Activated CD8-positive, alpha-beta T cell treated with anti-CD3 and anti-CD28 coated beads for 36 hours (primary cell): Measurements from ENCODE around the gene SCARB2. TPM values are rescaled to one million over a fixed set of nuclear protein-coding genes. Genes with fewer than 3 reads are reported as not detected.

Experiments
- ATAC-seq: fragments of 200-7000 bp; cut with Tn5 transposase; one replicate; pipeline ENCODE4 v1.10.0; 2021; ENCODE audit warnings: mild to moderate bottlenecking, moderate library complexity
- CTCF ChIA-PET: fragments of 350-600 bp; sonication (Branson Sonifier 250); formaldehyde crosslinking; loops from one replicate; lab custom pipeline; 2021; ENCODE audit warnings: antibody characterized with exemption; lab: Charles Lee
- POLR2A ChIA-PET: fragments of 350-600 bp; sonication (Branson Sonifier 250); formaldehyde crosslinking; loops from one replicate; lab custom pipeline; 2021; ENCODE audit warnings: antibody characterized with exemption; lab: Charles Lee
- DNase-seq: peaks from one replicate; pipeline ENCODE4 v3.0.0-alpha.2; 2020
- H3K27ac Mint-ChIP-seq: one replicate; pipeline ENCODE4 v1.8.0; 2021; ENCODE audit warnings: mild to moderate bottlenecking, mixed read lengths
- H3K27me3 Mint-ChIP-seq: one replicate; pipeline ENCODE4 v1.8.0; 2021; ENCODE audit warnings: mixed read lengths
- H3K36me3 Mint-ChIP-seq: one replicate; pipeline ENCODE4 v1.8.0; 2021; ENCODE audit warnings: low read depth, mixed read lengths
- H3K4me1 Mint-ChIP-seq: one replicate; pipeline ENCODE4 v1.8.0; 2021; ENCODE audit warnings: low read depth, mixed read lengths
- H3K4me3 Mint-ChIP-seq: one replicate; pipeline ENCODE4 v1.8.0; 2021; ENCODE audit warnings: mild to moderate bottlenecking, moderate library complexity, mixed read lengths
- H3K9me3 Mint-ChIP-seq: one replicate; pipeline ENCODE4 v1.8.0; 2021; ENCODE audit warnings: mixed read lengths
- intact Hi-C: fragments of 100-400 bp; cut with micrococcal nuclease; formaldehyde crosslinking; loops from one replicate; pipeline ENCODE4 v1.10.0; 2022
- total RNA-seq, 2 experiments: library from RNA; stranded (reverse); gene quantifications; one replicate each; pipeline ENCODE4 v1.2.3, GENCODE V29; 2021
- TF ChIP-seq, protein P1 (sequence below): fragments of 200-600 bp; IDR thresholded peaks from one replicate; pipeline ENCODE4 v1.8.0; 2022; ENCODE audit warnings: antibody characterized with exemption, mild to moderate bottlenecking

Gene SCARB2
- total RNA-seq, 2 experiments from 2014 or later = 2.6 to 3.1 TPM

GRCh38 chr4:76148142-76148865, 65.3 kb downstream of the SCARB2 start, which contains the start of gene NUP54:
Gene NUP54 (minus strand): TSS chr4:76148397. CDS start chr4:76148374, 23 bp downstream.
- ATAC-seq = peak; percentile 97
- DNase-seq = peak; percentile 98
- TF ChIP-seq, protein P1, sequence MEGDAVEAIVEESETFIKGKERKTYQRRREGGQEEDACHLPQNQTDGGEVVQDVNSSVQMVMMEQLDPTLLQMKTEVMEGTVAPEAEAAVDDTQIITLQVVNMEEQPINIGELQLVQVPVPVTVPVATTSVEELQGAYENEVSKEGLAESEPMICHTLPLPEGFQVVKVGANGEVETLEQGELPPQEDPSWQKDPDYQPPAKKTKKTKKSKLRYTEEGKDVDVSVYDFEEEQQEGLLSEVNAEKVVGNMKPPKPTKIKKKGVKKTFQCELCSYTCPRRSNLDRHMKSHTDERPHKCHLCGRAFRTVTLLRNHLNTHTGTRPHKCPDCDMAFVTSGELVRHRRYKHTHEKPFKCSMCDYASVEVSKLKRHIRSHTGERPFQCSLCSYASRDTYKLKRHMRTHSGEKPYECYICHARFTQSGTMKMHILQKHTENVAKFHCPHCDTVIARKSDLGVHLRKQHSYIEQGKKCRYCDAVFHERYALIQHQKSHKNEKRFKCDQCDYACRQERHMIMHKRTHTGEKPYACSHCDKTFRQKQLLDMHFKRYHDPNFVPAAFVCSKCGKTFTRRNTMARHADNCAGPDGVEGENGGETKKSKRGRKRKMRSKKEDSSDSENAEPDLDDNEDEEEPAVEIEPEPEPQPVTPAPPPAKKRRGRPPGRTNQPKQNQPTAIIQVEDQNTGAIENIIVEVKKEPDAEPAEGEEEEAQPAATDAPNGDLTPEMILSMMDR = no peak
- Mint-ChIP-seq H3K4me1 (peaks cover 21% of the 10 kb centered on the region), H3K4me3 (peak within 1 kb of the TSS; percentile 87), H3K9me3 (no peaks in the 10 kb centered on the region), H3K36me3 (peaks cover 26% of the 10 kb centered on the region), H3K27ac (peak within 1 kb of the TSS; percentile 89), H3K27me3 (no peaks in the 10 kb centered on the region)
- CTCF ChIA-PET = interaction anchor here (0.7 to 2.2 kb wide), 3 partner anchors 31 to 229 kb away, joined by 3 to 9 read pairs (median 5); no protein-coding TSS in a partner anchor
- POLR2A ChIA-PET = interaction anchor here (0.9 to 1.4 kb wide), 5 partner anchors 9 to 67 kb away, joined by 3 to 6 read pairs (median 3); no protein-coding TSS in a partner anchor
- intact Hi-C loops = no loop called here

DNA sequence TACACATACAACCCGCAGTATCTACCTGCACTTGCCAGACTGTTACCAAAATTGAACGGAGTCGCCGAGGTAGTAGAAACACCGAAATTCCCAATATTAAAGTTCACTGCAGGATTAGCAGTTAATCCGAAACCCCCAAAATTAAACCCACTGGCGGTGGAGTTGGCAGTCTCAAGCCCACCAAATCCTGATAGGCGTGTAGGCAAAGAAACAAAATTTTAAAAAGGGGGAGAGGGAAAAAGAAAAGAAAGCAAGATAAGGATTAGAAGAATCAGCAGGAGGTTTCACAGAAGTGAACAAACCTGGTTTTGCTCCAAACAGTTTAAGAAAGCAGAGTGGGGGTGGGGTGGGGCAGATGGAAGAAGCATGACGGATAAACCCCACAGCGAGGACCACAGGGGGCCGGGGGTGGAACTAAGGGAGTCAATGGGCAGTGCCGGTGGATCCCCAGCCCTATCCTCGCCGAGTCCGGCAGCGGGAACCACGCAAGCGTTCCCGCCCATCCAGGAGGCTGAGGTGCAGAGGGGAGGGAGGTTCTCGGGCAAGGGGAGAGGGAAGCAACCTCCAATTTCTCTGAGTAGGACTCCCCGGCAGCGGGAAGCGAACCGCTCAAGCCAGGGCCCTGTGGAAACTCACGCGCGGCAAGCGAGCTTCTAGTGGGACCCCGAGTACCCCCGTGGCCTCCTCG, 66.0 kb downstream of the SCARB2 start:
- peaks cover 24% of the 10 kb centered on the region for H3K4me1 Mint-ChIP-seq
- peaks cover 30% of the 10 kb centered on the region for H3K36me3 Mint-ChIP-seq
- peak overlapping the region; percentile 87 for H3K4me3 Mint-ChIP-seq
- TF ChIP-seq, protein P1 = no peak
- H3K27ac Mint-ChIP-seq = peak overlapping the region; percentile 89
- intact Hi-C loops = no loop called here
- ChIA-PET POLR2A (interaction anchor here (1.0 to 1.4 kb wide), 3 partner anchors 8 to 66 kb away, joined by 3 to 6 read pairs (median 4); no protein-coding TSS in a partner anchor), CTCF (interaction anchor here (0.7 to 1.7 kb wide), 2 partner anchors 152 to 230 kb away, joined by 3 to 5 read pairs; no protein-coding TSS in a partner anchor)
- DNase-seq (peak; percentile 76), ATAC-seq (peak; percentile 50)
- H3K27me3 Mint-ChIP-seq = no peaks in the 10 kb centered on the region
- no peaks in the 10 kb centered on the region for H3K9me3 Mint-ChIP-seq

DNA sequence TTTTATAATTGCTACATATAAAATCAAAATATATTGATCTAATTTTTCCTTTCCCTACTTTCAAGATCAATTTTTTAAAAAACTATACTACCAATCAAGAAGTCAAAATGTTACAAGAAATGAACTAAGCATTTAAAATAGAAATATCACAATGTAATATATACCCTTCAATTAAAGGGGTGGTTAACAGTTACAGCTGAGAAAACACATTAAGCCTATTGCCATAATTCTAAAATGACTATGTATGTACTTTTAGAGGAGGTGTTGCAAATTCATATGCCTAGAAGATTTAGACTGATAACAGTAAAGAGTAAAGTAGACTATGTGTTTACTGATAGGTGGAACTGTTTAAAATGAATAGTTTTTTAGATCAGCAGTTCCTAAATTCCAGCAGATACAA, 69.1 kb downstream of the SCARB2 start:
- Mint-ChIP-seq H3K4me3 (no peak overlapping the region), H3K9me3 (no peaks in the 10 kb centered on the region), H3K4me1 (peaks cover 26% of the 10 kb centered on the region), H3K27ac (no peak overlapping the region), H3K36me3 (peaks cover 43% of the 10 kb centered on the region), H3K27me3 (no peaks in the 10 kb centered on the region)
- DNase-seq = no peak
- TF ChIP-seq, protein P1 = no peak
- ATAC-seq = no peak
- ChIA-PET CTCF (no interaction called here), POLR2A (interaction anchor here (0.7 kb wide), 1 partner anchor 161 kb away, joined by 3 read pairs; no protein-coding TSS in a partner anchor)
- intact Hi-C loops = no loop called here

DNA sequence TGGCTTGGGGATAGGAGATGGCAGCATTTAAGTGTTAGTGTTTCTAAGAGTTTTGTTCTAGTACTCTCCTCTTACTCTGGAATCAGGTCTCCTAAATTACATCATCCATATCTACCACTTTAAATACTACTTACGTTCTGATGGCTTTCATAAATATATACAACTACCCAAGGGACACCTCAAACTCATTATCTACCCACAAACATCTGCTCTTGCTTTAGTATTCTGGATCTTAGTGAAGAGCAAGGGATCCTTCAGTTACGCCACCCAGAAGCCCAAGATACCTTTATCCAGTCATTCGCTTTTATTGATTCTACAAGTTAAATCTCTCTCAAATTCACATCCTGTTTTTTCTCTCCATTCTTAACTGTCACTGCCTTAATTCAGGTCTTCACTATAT, 72.4 kb downstream of the SCARB2 start:
- no peaks in the 10 kb centered on the region for H3K27me3 Mint-ChIP-seq
- no peaks in the 10 kb centered on the region for H3K9me3 Mint-ChIP-seq
- H3K27ac Mint-ChIP-seq = no peak overlapping the region
- intact Hi-C loops = no loop called here
- TF ChIP-seq, protein P1 = no peak
- ATAC-seq (no peak), DNase-seq (no peak)
- CTCF ChIA-PET = interaction anchor here (1.4 kb wide), 1 partner anchor 39 kb away, joined by 5 read pairs; no protein-coding TSS in a partner anchor
- no peak overlapping the region for H3K4me3 Mint-ChIP-seq
- POLR2A ChIA-PET = no interaction called here
- H3K4me1 Mint-ChIP-seq = peaks cover 26% of the 10 kb centered on the region
- peaks cover 49% of the 10 kb centered on the region for H3K36me3 Mint-ChIP-seq
